ENCODE data around the gene FADS2. TPM values are rescaled to one million over a fixed set of nuclear protein-coding genes. Genes with fewer than 3 reads are reported as not detected.

FADS2 gene
- total and polyA plus RNA-seq, 2 donors, result 11.2 to 39.5 TPM

DNA sequence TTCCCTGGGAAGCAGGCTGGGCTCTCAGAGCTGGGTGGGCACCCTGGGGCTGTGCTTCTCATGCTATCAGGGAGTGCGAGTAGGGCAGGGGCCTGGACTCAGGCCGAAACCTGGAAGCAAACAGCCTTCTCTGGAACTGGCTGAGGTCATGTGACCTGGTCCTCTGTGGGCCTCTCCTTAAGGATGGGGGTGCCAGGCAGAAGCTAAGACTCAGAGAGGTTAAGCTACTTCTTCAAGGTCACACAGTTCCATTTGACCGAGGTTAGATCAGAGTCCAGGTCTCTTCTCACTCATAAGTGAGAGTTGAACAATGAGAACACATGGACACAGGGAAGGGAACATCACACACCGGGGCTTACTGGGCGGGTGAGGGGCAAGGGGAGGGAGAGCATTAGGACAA is 55.8 kb downstream of the FADS2 start:
- DNase-seq (ENCODE audit: low read depth in 6 of 9, low spot score in 9 of 9), result no peak
- Histone ChIP-seq H3K27me3 (ENCODE audit: control insufficient read depth in 2 of 2, insufficient read depth in 1 of 2, low read length in 1 of 2) (peaks cover 0 to 10% of the 10 kb centered on the region in 2 donors), H3K4me1 (ENCODE audit: control insufficient read depth in 2 of 2, insufficient read depth in 2 of 2, low read length in 2 of 2) (no peaks in the 10 kb centered on the region), H3K36me3 (ENCODE audit: control insufficient read depth in 2 of 2, insufficient read depth in 2 of 2, low read length in 1 of 2) (no peaks in the 10 kb centered on the region), H3K27ac (ENCODE audit: low read depth in 1 of 2, low read length in 1 of 2) (no peak overlapping the region), H3K4me3 (ENCODE audit: low read length in 2 of 2) (no peak overlapping the region), H3K9me3 (ENCODE audit: control insufficient read depth in 2 of 2, insufficient read depth in 1 of 2, low read length in 1 of 2) (peaks cover 0 to 4% of the 10 kb centered on the region in 2 donors)
- 93% methylated on average over 5 of the region's 5 CpGs for WGBS

DNA sequence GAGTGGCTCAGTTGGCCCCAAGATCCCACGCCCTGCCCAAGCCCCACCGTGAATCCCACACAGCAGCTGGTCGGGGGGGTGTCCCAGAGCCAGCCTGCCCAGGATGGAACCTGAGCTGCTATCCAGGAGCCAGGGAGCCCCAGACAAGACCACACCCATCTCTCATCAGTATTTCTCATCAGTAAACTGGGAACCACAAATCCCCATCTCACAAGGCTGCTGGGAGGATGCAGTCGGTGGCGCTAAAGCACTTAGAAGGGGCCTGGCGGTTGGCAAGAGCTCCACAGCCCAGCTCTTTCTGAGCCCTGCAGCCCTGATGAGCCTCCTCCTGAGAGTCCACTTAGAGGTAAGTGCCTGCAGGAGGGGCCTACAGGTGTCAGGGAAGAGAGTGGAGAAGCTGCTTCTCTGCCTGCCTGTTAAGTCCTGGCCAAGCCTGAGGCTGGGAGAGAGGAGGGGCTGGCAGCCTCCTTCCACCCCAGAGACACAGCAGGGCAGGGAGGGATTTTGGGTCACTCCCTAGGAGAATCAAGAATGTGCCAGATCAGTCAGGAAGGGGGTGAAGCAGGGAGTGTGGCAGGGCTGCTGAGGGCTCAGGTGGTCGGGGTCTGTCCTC is 57.2 kb downstream of the FADS2 start:
- Histone ChIP-seq H3K36me3 (ENCODE audit: control insufficient read depth in 2 of 2, insufficient read depth in 2 of 2, low read length in 1 of 2) (no peaks in the 10 kb centered on the region), H3K9me3 (ENCODE audit: control insufficient read depth in 2 of 2, insufficient read depth in 1 of 2, low read length in 1 of 2) (peaks cover 0 to 4% of the 10 kb centered on the region in 2 donors), H3K27ac (ENCODE audit: low read depth in 1 of 2, low read length in 1 of 2) (no peak overlapping the region), H3K4me1 (ENCODE audit: control insufficient read depth in 2 of 2, insufficient read depth in 2 of 2, low read length in 2 of 2) (peaks cover 0 to 2% of the 10 kb centered on the region in 2 donors), H3K4me3 (ENCODE audit: low read length in 2 of 2) (no peak overlapping the region), H3K27me3 (ENCODE audit: control insufficient read depth in 2 of 2, insufficient read depth in 1 of 2, low read length in 1 of 2) (peaks cover 0 to 18% of the 10 kb centered on the region in 2 donors)
- WGBS, result 96% methylated on average over 7 of the region's 7 CpGs
- DNase-seq (ENCODE audit: low read depth in 6 of 9, low spot score in 9 of 9), result no peak

DNA sequence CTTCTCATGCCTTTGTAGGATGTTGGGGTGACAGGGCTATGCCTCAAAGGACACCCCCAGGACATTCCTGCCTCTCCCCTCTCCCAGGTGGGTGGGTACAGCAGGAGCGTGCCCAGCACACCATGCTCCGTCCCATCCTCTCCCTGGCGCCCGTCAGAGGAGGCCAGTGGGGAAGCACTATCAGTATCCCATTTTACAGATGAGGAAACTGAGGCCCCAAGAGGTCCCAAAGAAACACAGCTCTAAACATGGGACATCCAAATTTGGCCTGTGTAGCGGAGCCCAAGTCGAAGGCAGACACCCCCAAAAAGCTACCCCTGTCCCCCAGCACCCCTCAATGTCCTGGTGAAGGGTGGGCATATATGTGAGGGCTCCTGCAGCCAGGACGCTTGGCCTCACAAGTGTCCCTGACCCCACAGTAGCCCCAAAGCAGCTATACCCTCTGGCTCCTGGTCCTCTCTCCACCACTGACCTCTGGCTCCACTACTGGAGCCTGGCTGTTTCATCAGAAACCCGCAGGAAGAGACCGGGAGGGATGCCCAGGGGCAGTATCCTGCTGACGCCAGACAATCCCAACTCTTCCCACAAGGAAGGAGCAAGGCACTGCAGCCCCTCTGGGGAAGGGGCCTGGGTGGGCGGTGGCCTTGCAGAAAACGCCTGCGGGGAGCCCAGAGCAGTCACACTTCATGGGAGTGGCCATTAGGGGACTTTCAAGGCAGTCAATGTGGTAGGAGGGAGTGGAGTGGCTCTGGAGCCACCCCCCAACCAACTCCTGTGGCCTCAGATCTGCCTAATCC is 57.9 kb downstream of the FADS2 start:
- Histone ChIP-seq H3K4me1 (ENCODE audit: control insufficient read depth in 2 of 2, insufficient read depth in 2 of 2, low read length in 2 of 2) (peaks cover 6 to 9% of the 10 kb centered on the region in 2 donors), H3K4me3 (ENCODE audit: low read length in 2 of 2) (no peak overlapping the region), H3K36me3 (ENCODE audit: control insufficient read depth in 2 of 2, insufficient read depth in 2 of 2, low read length in 1 of 2) (no peaks in the 10 kb centered on the region), H3K27ac (ENCODE audit: low read depth in 1 of 2, low read length in 1 of 2) (no peak overlapping the region), H3K27me3 (ENCODE audit: control insufficient read depth in 2 of 2, insufficient read depth in 1 of 2, low read length in 1 of 2) (peaks cover 0 to 26% of the 10 kb centered on the region in 2 donors), H3K9me3 (ENCODE audit: control insufficient read depth in 2 of 2, insufficient read depth in 1 of 2, low read length in 1 of 2) (peaks cover 0 to 4% of the 10 kb centered on the region in 2 donors)
- 96% methylated on average over 13 of the region's 13 CpGs for WGBS
- no peak for DNase-seq (ENCODE audit: low read depth in 6 of 9, low spot score in 9 of 9)

DNA sequence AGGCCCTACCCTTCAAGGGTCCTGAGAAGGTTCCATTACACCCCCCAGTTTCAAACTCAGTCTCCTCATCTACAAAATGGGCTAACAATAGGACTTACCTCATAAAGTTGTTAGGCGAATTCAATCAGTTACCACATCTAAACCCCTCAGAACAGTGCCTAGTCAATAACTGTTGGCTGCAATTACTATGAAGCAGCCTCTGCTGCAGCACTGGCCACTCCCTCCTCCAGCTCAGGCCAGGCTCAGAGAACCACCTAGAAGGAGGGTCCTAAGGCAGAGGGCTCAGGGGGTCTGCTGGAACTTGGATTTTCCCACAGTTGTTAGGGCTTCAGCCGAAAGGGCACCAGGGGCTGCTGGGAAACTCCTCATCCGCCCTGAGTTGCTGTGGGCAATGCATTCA is 58.5 kb downstream of the FADS2 start:
- Histone ChIP-seq H3K27me3 (ENCODE audit: control insufficient read depth in 2 of 2, insufficient read depth in 1 of 2, low read length in 1 of 2) (peaks cover 2 to 30% of the 10 kb centered on the region in 2 donors), H3K4me1 (ENCODE audit: control insufficient read depth in 2 of 2, insufficient read depth in 2 of 2, low read length in 2 of 2) (peaks cover 6 to 11% of the 10 kb centered on the region in 2 donors), H3K27ac (ENCODE audit: low read depth in 1 of 2, low read length in 1 of 2) (no peak overlapping the region), H3K36me3 (ENCODE audit: control insufficient read depth in 2 of 2, insufficient read depth in 2 of 2, low read length in 1 of 2) (no peaks in the 10 kb centered on the region), H3K4me3 (ENCODE audit: low read length in 2 of 2) (no peak overlapping the region), H3K9me3 (ENCODE audit: control insufficient read depth in 2 of 2, insufficient read depth in 1 of 2, low read length in 1 of 2) (peaks cover 0 to 4% of the 10 kb centered on the region in 2 donors)
- DNase-seq (ENCODE audit: low read depth in 6 of 9, low spot score in 9 of 9), result no peak
- WGBS, result 96% methylated on average over 3 of the region's 3 CpGs

DNA sequence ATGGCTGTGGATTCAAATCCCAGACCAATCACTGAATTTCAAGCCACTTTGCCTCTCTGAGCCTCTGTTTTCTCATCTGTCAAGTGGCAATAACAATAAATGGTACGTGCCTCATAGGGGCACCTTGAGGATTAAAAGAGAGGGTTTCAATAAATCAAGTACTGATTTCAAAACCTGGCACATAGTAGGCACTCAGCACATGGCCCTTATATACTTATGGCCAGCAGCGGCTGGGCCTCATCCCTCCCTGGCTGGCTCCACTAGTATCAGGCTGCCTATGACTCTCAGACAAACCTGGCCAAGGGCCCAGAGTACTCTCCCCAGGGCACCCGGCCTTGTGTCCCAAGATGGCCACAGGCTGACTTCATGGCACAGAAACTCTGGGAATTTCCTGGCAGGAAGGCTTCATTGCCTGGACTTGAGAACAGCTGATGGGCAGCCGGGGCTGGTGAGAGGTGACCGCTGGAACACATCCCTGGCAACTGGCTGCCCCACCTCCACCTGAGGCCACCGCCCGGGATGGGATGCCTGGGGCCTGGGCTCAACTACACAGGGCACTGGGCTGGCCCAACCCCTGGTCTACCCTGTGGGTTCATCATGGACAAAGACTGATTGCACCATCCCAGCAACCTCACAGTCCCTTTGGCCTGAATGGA is 59.9 kb downstream of the FADS2 start:
- H3K9me3 ChIP-seq (ENCODE audit: control insufficient read depth in 2 of 2, insufficient read depth in 1 of 2, low read length in 1 of 2), result peaks cover 0 to 4% of the 10 kb centered on the region in 2 donors
- no peak overlapping the region for H3K4me3 ChIP-seq (ENCODE audit: low read length in 2 of 2)
- 95% methylated on average over 7 of the region's 7 CpGs for WGBS
- no peak for DNase-seq (ENCODE audit: low read depth in 6 of 9, low spot score in 9 of 9)
- H3K27me3 ChIP-seq (ENCODE audit: control insufficient read depth in 2 of 2, insufficient read depth in 1 of 2, low read length in 1 of 2), result peaks cover 8 to 43% of the 10 kb centered on the region in 2 donors
- no peak overlapping the region for H3K27ac ChIP-seq (ENCODE audit: low read depth in 1 of 2, low read length in 1 of 2)
- H3K4me1 ChIP-seq (ENCODE audit: control insufficient read depth in 2 of 2, insufficient read depth in 2 of 2, low read length in 2 of 2), result peaks cover 6 to 15% of the 10 kb centered on the region in 2 donors
- H3K36me3 ChIP-seq (ENCODE audit: control insufficient read depth in 2 of 2, insufficient read depth in 2 of 2, low read length in 1 of 2), result no peaks in the 10 kb centered on the region

DNA sequence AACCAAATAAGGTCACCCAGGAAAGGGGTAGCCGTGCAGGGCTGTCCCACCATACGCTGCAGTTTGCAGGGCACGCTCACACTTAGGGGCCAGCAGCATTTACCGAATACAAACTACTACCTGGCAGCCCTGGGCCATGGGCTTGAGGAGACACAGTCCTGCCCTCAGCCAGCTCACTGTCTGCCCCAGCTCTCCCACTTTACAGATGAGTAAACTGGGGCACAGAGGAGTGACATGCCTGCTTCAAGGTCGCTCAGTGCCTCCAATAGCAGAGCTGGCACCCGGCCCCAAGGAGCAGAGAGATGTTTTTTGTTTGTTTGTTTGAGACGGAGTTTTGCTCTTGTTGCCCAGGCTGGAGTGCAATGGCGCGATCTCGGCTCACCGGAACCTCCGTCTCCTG is 60.5 kb downstream of the FADS2 start:
- 97% methylated on average over 12 of the region's 12 CpGs for WGBS

DNA sequence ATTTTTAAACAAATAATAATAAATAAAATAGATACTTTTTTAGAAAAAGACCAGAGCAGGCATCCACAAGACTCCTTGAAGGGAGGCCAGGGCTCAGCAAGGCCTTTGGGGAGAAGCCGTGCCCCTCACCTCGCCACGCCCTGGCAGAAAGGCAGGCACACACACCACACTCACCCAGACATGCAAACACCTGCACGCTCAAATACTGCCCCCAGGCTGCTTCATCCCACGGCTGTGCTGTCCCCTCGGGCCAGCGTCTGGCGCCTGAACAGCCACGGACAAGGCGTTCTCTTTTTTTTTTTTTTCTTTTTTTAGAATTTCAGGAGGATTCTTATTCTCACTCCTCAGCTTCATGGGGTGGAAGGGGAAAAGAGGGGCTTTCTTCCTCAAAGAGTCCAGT is 61.7 kb downstream of the FADS2 start:
- Histone ChIP-seq H3K27me3 (ENCODE audit: control insufficient read depth in 2 of 2, insufficient read depth in 1 of 2, low read length in 1 of 2) (peaks cover 9 to 54% of the 10 kb centered on the region in 2 donors), H3K36me3 (ENCODE audit: control insufficient read depth in 2 of 2, insufficient read depth in 2 of 2, low read length in 1 of 2) (no peaks in the 10 kb centered on the region), H3K27ac (ENCODE audit: low read depth in 1 of 2, low read length in 1 of 2) (no peak overlapping the region), H3K9me3 (ENCODE audit: control insufficient read depth in 2 of 2, insufficient read depth in 1 of 2, low read length in 1 of 2) (peaks cover 0 to 4% of the 10 kb centered on the region in 2 donors), H3K4me3 (ENCODE audit: low read length in 2 of 2) (no peak overlapping the region), H3K4me1 (ENCODE audit: control insufficient read depth in 2 of 2, insufficient read depth in 2 of 2, low read length in 2 of 2) (peaks cover 6 to 15% of the 10 kb centered on the region in 2 donors)
- no peak for DNase-seq (ENCODE audit: low read depth in 6 of 9, low spot score in 9 of 9)
- WGBS, result 96% methylated on average over 10 of the region's 10 CpGs

More for the DNA sequence above, 60.5 kb downstream of the FADS2 start:
- Histone ChIP-seq H3K27me3 (ENCODE audit: control insufficient read depth in 2 of 2, insufficient read depth in 1 of 2, low read length in 1 of 2) (peaks cover 9 to 50% of the 10 kb centered on the region in 2 donors), H3K9me3 (ENCODE audit: control insufficient read depth in 2 of 2, insufficient read depth in 1 of 2, low read length in 1 of 2) (peaks cover 0 to 4% of the 10 kb centered on the region in 2 donors), H3K27ac (ENCODE audit: low read depth in 1 of 2, low read length in 1 of 2) (no peak overlapping the region), H3K4me3 (ENCODE audit: low read length in 2 of 2) (no peak overlapping the region), H3K36me3 (ENCODE audit: control insufficient read depth in 2 of 2, insufficient read depth in 2 of 2, low read length in 1 of 2) (no peaks in the 10 kb centered on the region), H3K4me1 (ENCODE audit: control insufficient read depth in 2 of 2, insufficient read depth in 2 of 2, low read length in 2 of 2) (peaks cover 6 to 15% of the 10 kb centered on the region in 2 donors)
- DNase-seq (ENCODE audit: low read depth in 6 of 9, low spot score in 9 of 9), result no peak

DNA sequence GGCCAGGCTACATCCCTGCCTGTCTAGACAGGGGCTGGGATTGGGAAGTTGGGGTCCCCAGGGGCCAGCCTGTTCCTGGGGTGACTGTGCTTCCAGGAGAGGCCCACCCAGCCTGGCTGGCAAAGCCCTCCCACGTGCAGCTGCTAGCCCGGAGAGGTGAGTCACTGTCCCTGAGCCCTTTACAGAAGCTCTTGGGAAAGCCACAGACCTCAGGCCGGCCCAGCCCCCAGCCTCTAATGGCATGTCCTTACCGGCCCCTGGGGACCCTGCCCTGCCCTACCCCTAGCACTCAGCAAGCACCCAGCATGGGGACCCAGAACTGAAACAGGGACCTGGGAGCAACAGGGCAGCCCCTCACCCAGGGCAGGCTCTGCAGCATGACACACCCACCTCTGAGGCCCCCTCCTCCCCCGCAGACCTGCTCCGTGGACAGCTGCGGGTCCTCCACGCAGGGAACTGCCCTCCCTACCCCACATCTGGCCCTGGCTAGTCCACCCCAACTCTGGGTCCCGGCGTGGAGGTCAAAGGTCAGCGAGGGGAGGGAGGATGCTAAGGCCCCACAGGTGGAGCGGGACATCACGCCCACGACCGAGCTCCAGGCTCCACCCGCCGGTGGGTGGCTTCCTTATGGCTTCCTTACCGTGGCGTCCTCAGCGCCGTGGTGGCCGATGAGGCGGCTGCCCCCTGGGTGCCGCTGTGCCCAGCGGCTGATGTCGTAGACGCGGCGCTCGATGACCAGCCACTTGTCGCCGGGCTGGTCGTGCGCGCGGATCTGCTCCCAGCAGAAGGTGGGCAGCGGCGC is 62.6 kb downstream of the FADS2 start:
- Histone ChIP-seq H3K9me3 (ENCODE audit: control insufficient read depth in 2 of 2, insufficient read depth in 1 of 2, low read length in 1 of 2) (peaks cover 0 to 4% of the 10 kb centered on the region in 2 donors), H3K27ac (ENCODE audit: low read depth in 1 of 2, low read length in 1 of 2) (no peak overlapping the region), H3K36me3 (ENCODE audit: control insufficient read depth in 2 of 2, insufficient read depth in 2 of 2, low read length in 1 of 2) (no peaks in the 10 kb centered on the region), H3K4me3 (ENCODE audit: low read length in 2 of 2) (peak overlapping the region; percentile 40 to 63), H3K4me1 (ENCODE audit: control insufficient read depth in 2 of 2, insufficient read depth in 2 of 2, low read length in 2 of 2) (peaks cover 6 to 15% of the 10 kb centered on the region in 2 donors), H3K27me3 (ENCODE audit: control insufficient read depth in 2 of 2, insufficient read depth in 1 of 2, low read length in 1 of 2) (peaks cover 9 to 56% of the 10 kb centered on the region in 2 donors)
- DNase-seq (ENCODE audit: low read depth in 6 of 9, low spot score in 9 of 9), result no peak
- 2% methylated on average over 38 of the region's 38 CpGs for WGBS

Measured in thymus (tissue), 11 donors.